ENCODE measurements around the gene CD80.

- no peak for TF ChIP-seq MAX (IDR thresholded peaks at IDR 0.05)
- no peak for TF ChIP-seq CEBPB (IDR thresholded peaks at IDR 0.05)
- TF ChIP-seq TAF1 (IDR thresholded peaks at IDR 0.05; ENCODE audit: low read depth): no peak
- no peak for TF ChIP-seq FOXM1 (IDR thresholded peaks at IDR 0.05; ENCODE audit: borderline replicate concordance, low read depth)
- TF ChIP-seq EP300 (IDR thresholded peaks at IDR 0.05; ENCODE audit: borderline replicate concordance): no peak
- TF ChIP-seq RAD21 (IDR thresholded peaks at IDR 0.05; ENCODE audit: low read depth): no peak
- TF ChIP-seq, protein P1, sequence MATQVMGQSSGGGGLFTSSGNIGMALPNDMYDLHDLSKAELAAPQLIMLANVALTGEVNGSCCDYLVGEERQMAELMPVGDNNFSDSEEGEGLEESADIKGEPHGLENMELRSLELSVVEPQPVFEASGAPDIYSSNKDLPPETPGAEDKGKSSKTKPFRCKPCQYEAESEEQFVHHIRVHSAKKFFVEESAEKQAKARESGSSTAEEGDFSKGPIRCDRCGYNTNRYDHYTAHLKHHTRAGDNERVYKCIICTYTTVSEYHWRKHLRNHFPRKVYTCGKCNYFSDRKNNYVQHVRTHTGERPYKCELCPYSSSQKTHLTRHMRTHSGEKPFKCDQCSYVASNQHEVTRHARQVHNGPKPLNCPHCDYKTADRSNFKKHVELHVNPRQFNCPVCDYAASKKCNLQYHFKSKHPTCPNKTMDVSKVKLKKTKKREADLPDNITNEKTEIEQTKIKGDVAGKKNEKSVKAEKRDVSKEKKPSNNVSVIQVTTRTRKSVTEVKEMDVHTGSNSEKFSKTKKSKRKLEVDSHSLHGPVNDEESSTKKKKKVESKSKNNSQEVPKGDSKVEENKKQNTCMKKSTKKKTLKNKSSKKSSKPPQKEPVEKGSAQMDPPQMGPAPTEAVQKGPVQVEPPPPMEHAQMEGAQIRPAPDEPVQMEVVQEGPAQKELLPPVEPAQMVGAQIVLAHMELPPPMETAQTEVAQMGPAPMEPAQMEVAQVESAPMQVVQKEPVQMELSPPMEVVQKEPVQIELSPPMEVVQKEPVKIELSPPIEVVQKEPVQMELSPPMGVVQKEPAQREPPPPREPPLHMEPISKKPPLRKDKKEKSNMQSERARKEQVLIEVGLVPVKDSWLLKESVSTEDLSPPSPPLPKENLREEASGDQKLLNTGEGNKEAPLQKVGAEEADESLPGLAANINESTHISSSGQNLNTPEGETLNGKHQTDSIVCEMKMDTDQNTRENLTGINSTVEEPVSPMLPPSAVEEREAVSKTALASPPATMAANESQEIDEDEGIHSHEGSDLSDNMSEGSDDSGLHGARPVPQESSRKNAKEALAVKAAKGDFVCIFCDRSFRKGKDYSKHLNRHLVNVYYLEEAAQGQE (IDR thresholded peaks at IDR 0.05; ENCODE audit: low read depth): no peak
- TF ChIP-seq EGR1 (IDR thresholded peaks at IDR 0.05): no peak
- no peak for TF ChIP-seq CREB1 (IDR thresholded peaks at IDR 0.05; ENCODE audit: low read depth)
- TF ChIP-seq ZBTB7A (IDR thresholded peaks at IDR 0.05; ENCODE audit: low read depth): no peak
- TF ChIP-seq NFIC (IDR thresholded peaks at IDR 0.05): no peak
- no peak for TF ChIP-seq TCF12 (IDR thresholded peaks at IDR 0.05; ENCODE audit: low read depth)
- TF ChIP-seq USF1 (IDR thresholded peaks at IDR 0.05): no peak
Measured at GRCh38 chr3:119570229-119570628, 10.8 kb upstream of the CD80 start.

All from Ishikawa (cell line).